Activated naive CD4-positive, alpha-beta T cell treated with anti-CD3 and anti-CD28 coated beads for 36 hours (primary cell): ENCODE data around the gene TMED6. TPM values are rescaled to one million over a fixed set of nuclear protein-coding genes. Genes with fewer than 3 reads are reported as not detected.
"Not testable (repeated sequence)": the region's sequence is repeated elsewhere in the genome, so short reads cannot be mapped to it uniquely, and the experiment has no call there.

Experiments
- CTCF ChIA-PET: fragments of 350-600 bp; sonication (Branson Sonifier 250); formaldehyde crosslinking; loops from one replicate; lab custom pipeline; 2021; ENCODE audit warnings: antibody characterized with exemption; lab: Charles Lee
- DNase-seq: peaks from one replicate; pipeline ENCODE4 v3.0.0-alpha.2; 2020
- H3K27ac Mint-ChIP-seq: one replicate; pipeline ENCODE4 v1.8.0; 2021; ENCODE audit warnings: mild to moderate bottlenecking, mixed read lengths
- H3K27me3 Mint-ChIP-seq: one replicate; pipeline ENCODE4 v1.8.0; 2021; ENCODE audit warnings: low read depth, mixed read lengths
- H3K36me3 Mint-ChIP-seq: one replicate; pipeline ENCODE4 v1.8.0; 2021; ENCODE audit warnings: low read depth, mixed read lengths
- H3K4me1 Mint-ChIP-seq: one replicate; pipeline ENCODE4 v1.8.0; 2021; ENCODE audit warnings: low read depth, mixed read lengths
- H3K4me3 Mint-ChIP-seq: one replicate; pipeline ENCODE4 v1.8.0; 2021; ENCODE audit warnings: mild to moderate bottlenecking, moderate library complexity, mixed read lengths
- H3K9me3 Mint-ChIP-seq: one replicate; pipeline ENCODE4 v1.8.0; 2021; ENCODE audit warnings: mixed read lengths
- intact Hi-C: fragments of 100-400 bp; cut with micrococcal nuclease; formaldehyde crosslinking; loops from one replicate; pipeline ENCODE4 v1.15.1; 2023
- total RNA-seq, 2 experiments: library from RNA; stranded (reverse); gene quantifications; one replicate each; pipeline ENCODE4 v1.2.3, GENCODE V29; 2021

The TMED6 gene
- total RNA-seq, 2 experiments from 2014 or later: 0.86 to 0.88 TPM

DNA sequence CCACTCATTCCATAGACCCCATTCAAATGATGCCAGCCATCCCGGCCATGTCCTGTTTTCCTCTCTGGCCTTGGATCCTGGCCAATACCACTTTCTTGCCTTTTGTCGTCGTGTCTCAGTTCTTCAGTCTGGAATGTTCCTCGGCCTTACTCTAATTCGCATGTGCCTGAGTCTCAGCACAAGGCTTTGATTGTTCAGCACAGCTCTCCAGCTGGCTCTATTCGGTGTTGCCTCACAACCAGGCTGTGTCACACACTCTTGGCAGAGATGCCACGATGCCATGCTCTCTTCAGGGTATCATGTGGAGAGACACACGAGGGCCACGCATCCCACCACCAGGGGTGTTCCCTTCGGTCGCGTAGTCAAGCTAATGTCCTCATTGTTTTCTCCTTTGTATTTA, 42.3 kb downstream of the TMED6 start:
- H3K27ac Mint-ChIP-seq: no peak overlapping the region
- no peaks in the 10 kb centered on the region for H3K27me3 Mint-ChIP-seq
- intact Hi-C loops: no loop called here
- peaks cover 4% of the 10 kb centered on the region for H3K36me3 Mint-ChIP-seq
- peaks cover 26% of the 10 kb centered on the region for H3K4me1 Mint-ChIP-seq
- no peak overlapping the region for H3K4me3 Mint-ChIP-seq
- CTCF ChIA-PET: interaction anchor here (0.9 kb wide), 1 partner anchor 9 kb away, joined by 3 read pairs; no protein-coding TSS in a partner anchor
- H3K9me3 Mint-ChIP-seq: no peaks in the 10 kb centered on the region
- DNase-seq: no peak

DNA sequence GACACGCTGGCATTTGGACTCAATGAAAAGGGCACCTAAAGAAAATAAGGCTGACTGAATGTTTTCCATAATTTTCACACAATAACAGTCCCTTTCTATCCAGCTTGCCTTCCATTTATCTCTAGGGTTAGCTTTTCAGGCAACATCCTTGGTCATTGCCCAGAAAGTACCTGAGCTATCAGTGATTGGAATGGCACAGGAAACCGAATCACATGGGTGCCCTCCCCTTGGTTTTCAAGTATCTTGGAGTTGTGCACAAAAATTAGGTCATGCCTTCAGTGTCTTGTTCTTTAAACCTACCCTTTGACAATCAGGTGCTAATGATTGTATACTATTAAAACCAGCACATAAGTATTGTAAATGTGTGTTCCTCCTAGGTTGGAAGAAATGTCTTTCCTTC, 43.7 kb downstream of the TMED6 start:
- Mint-ChIP-seq H3K27ac (no peak overlapping the region), H3K9me3 (no peaks in the 10 kb centered on the region), H3K27me3 (no peaks in the 10 kb centered on the region), H3K36me3 (no peaks in the 10 kb centered on the region), H3K4me1 (peaks cover 13% of the 10 kb centered on the region), H3K4me3 (no peak overlapping the region)
- intact Hi-C loops: no loop called here
- CTCF ChIA-PET: interaction anchor here (0.6 kb wide), 1 partner anchor 184 kb away, joined by 3 read pairs; no protein-coding TSS in a partner anchor
- DNase-seq: no peak

DNA sequence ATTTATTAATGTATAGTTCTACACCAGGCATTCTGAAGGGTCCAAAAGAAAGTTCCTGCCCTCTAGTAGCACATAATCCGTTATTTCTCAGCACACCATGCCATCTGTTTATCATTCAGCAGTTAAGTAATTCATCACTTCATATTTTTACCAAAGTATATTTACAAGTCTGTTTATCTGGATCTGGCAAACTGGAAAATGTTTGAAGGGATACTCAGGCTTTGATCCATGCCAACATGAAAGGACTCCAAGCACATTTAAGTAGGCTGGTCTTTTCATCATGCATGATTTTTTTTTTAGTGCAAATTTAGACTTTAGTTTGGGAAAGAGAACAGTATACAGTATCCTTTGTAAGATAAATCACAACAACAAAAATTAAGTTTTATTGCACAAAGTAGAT, 44.5 kb downstream of the TMED6 start:
- intact Hi-C loops: no loop called here
- Mint-ChIP-seq H3K9me3 (no peaks in the 10 kb centered on the region), H3K4me1 (peaks cover 11% of the 10 kb centered on the region), H3K36me3 (no peaks in the 10 kb centered on the region), H3K27me3 (no peaks in the 10 kb centered on the region), H3K4me3 (no peak overlapping the region), H3K27ac (no peak overlapping the region)
- CTCF ChIA-PET: interaction anchor here (0.6 kb wide), 2 partner anchors 44 to 184 kb away, joined by 3 to 8 read pairs; no protein-coding TSS in a partner anchor
- no peak for DNase-seq

DNA sequence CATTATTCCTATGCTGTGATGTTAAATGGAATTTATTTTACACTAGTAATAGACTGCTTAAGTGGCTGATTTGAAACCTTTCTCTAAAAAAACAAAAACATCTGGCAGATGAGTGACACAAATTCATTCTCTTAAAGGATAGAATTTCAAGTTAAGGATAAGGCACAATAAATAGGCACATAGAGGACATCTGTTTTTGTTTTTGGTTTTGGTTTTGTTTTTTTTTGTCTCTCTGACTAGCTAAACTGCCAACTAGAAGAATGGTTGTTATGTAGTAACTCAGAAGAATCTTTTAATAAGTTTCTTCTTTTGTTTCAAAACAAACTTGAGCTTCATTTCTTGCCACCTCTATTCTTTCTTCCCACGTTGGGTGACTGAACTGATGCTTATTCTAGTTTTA, 45.6 kb downstream of the TMED6 start:
- intact Hi-C loops: no loop called here
- H3K9me3 Mint-ChIP-seq: no peaks in the 10 kb centered on the region
- DNase-seq: no peak
- no peak overlapping the region for H3K27ac Mint-ChIP-seq
- peaks cover 8% of the 10 kb centered on the region for H3K4me1 Mint-ChIP-seq
- no peaks in the 10 kb centered on the region for H3K27me3 Mint-ChIP-seq
- no peaks in the 10 kb centered on the region for H3K36me3 Mint-ChIP-seq
- CTCF ChIA-PET: interaction anchor here (0.7 kb wide), 1 partner anchor 620 kb away, joined by 5 read pairs; no protein-coding TSS in a partner anchor
- H3K4me3 Mint-ChIP-seq: no peak overlapping the region

DNA sequence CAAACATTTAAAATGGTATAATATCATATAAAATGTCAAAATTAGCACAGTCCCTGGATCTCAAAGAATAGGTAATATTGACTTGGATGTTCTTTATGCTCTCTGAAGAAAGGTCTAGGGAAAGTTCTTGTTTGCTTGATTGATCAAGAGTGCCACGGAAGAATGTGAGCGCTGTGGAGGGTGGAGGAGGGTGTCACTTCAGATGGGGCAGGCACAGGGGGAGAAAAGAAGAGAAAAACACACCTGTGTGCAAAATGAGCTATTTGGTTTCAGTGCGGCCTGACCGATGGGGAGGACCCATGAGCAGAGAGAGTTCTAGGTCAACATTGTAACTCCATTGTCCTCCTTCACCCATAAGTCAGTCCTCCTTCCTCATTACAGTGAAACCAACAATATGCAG, 49.3 kb downstream of the TMED6 start:
- no peaks in the 10 kb centered on the region for H3K9me3 Mint-ChIP-seq
- H3K4me1 Mint-ChIP-seq: no peaks in the 10 kb centered on the region
- DNase-seq: no peak
- CTCF ChIA-PET: interaction anchor here (0.6 kb wide), 1 partner anchor 26 kb away, joined by 3 read pairs; no protein-coding TSS in a partner anchor
- intact Hi-C loops: no loop called here
- no peak overlapping the region for H3K4me3 Mint-ChIP-seq
- H3K27me3 Mint-ChIP-seq: no peaks in the 10 kb centered on the region
- no peak overlapping the region for H3K27ac Mint-ChIP-seq
- no peaks in the 10 kb centered on the region for H3K36me3 Mint-ChIP-seq

DNA sequence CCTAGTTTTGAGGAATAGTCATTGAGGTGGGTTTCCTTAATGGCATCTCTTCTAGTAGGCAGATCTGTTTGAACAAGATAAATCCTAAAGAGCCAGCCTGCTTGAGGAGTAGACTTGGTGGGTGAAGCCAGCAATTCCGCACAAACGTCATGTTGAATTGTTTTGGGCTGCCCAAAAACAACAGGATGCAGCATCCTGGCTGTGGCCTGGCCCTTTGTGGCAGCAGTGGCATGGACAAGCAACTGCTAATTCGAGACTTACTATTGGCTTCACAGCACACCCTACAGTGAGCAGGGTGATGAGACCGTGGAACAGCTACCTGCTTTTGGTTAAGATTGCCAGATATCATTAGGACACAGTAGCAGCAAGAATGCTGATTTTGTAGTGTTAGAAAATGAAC, 49.7 kb downstream of the TMED6 start:
- Mint-ChIP-seq H3K4me1 (no peaks in the 10 kb centered on the region), H3K27ac (no peak overlapping the region), H3K4me3 (no peak overlapping the region), H3K36me3 (no peaks in the 10 kb centered on the region), H3K9me3 (no peaks in the 10 kb centered on the region), H3K27me3 (no peaks in the 10 kb centered on the region)
- CTCF ChIA-PET: interaction anchor here (0.6 to 0.7 kb wide), 2 partner anchors 17 to 26 kb away, joined by 3 to 4 read pairs; no protein-coding TSS in a partner anchor
- intact Hi-C loops: no loop called here
- no peak for DNase-seq

DNA sequence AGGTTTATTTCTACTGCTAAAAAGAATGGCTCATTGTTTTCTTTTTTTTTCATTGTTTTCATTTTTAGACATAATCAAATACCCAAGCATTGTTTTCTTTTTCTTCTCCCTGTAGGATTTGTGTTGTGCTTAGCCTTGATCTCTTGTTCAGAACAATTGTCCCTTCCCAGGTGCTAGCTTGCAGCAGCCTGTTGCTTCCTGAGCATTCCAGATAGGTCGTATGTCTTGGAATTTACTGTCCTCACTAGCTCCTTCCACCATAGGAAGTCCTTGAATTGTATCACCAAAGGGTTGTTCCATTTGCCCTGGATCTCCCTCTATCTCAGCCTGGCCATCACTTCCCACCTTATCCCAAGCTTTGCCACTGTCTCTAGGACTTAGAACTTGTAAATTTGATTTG, 50.4 kb downstream of the TMED6 start:
- Mint-ChIP-seq H3K4me1 (no peaks in the 10 kb centered on the region), H3K9me3 (no peaks in the 10 kb centered on the region), H3K27ac (no peak overlapping the region), H3K36me3 (no peaks in the 10 kb centered on the region), H3K4me3 (no peak overlapping the region), H3K27me3 (no peaks in the 10 kb centered on the region)
- no peak for DNase-seq
- CTCF ChIA-PET: interaction anchor here (0.7 kb wide), 1 partner anchor 16 kb away, joined by 4 read pairs; no protein-coding TSS in a partner anchor
- intact Hi-C loops: no loop called here

DNA sequence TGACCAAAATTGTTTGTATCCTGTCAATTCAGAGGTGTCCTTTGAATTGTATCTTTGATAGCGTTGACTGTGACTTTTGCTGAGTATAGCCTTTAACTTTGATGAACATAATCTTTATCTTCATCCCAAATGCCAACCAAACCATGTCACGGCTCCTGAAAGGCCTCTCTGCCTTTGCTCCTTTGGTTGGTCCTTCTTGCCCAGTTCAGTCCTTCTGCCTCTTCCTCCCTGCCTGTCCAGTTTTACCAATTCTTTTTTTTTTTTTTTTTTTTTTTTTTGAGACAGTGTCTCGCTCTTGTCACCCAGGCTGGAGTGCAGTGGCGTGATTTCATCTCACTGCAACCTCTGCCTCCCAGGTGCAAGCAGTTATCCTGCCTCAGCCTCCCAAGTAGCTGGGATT, 53.3 kb downstream of the TMED6 start:
- Mint-ChIP-seq H3K27ac (no peak overlapping the region), H3K9me3 (no peaks in the 10 kb centered on the region), H3K27me3 (no peaks in the 10 kb centered on the region), H3K4me1 (peaks cover 4% of the 10 kb centered on the region), H3K36me3 (no peaks in the 10 kb centered on the region), H3K4me3 (no peak overlapping the region)
- intact Hi-C loops: no loop called here
- DNase-seq: no peak
- CTCF ChIA-PET: no interaction called here

DNA sequence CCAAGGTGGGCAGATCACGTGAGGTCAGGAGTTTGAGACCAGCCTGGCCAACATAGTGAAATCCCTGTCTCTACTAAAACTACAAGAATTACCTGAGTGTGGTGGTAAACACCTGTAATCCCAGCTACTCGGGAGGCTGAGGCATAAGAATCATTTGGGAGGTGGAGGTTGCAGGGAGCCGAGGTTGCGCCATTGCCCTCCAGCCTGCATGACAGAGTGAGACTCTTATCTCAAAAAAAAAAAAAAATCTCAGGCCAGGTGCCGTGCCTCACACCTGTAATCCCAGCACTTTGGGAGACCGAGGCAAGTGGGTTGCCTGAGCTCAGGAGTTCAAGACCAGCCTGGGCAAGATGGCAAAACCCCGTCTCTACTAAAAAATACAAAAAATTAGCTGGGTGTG, 54.8 kb downstream of the TMED6 start:
- H3K36me3 Mint-ChIP-seq, H3K4me3 Mint-ChIP-seq, H3K27me3 Mint-ChIP-seq, intact Hi-C loops, H3K27ac Mint-ChIP-seq, H3K4me1 Mint-ChIP-seq, H3K9me3 Mint-ChIP-seq, DNase-seq: not testable (repeated sequence)
- CTCF ChIA-PET: interaction anchor here (1.3 kb wide), 1 partner anchor 8 kb away, joined by 3 read pairs; no protein-coding TSS in a partner anchor

DNA sequence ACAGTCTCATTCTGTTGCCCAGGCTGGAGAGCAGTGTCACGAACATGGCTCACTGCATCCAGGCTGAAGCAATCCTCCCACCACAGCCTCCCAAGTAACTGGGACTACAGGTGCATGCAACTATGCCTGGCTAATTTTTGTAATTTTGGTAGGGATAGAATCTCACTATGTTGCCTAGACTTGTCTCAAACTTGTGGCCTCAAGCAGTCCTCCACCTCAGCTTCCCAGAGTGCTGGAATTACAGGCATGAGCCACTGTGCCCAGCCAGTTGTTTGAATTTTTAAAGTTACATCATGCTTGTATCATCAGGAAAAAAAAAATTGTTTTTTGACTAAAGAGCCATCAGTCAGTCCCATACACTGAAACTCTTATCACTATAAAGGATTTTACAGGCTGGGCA, 57.5 kb downstream of the TMED6 start:
- no peak overlapping the region for H3K4me3 Mint-ChIP-seq
- no peaks in the 10 kb centered on the region for H3K27me3 Mint-ChIP-seq
- no peaks in the 10 kb centered on the region for H3K9me3 Mint-ChIP-seq
- H3K4me1 Mint-ChIP-seq: peaks cover 4% of the 10 kb centered on the region
- intact Hi-C loops: no loop called here
- no peak overlapping the region for H3K27ac Mint-ChIP-seq
- CTCF ChIA-PET: no interaction called here
- no peak for DNase-seq
- H3K36me3 Mint-ChIP-seq: no peaks in the 10 kb centered on the region

DNA sequence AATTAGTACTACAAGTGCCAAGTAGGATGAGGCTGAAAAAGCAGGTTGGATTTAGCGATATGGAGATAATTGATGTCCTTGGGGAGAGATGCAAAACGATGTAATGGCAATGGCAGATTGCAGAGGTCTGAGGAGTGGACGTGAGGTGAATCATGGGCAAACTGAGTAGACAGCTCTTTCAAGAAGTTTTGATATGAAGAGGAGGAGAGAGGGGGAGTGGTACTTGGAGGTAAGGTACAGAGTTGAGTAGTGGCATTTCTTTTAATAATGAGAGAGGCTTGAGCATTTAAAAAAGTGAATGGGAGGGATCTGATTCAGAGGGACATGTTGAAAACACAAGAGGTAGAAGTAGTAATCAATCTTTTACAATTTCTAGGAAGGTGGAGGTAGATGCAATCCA, 58.2 kb downstream of the TMED6 start:
- Mint-ChIP-seq H3K27ac (no peak overlapping the region), H3K9me3 (no peaks in the 10 kb centered on the region), H3K36me3 (no peaks in the 10 kb centered on the region), H3K4me1 (peaks cover 4% of the 10 kb centered on the region), H3K4me3 (no peak overlapping the region), H3K27me3 (no peaks in the 10 kb centered on the region)
- CTCF ChIA-PET: no interaction called here
- intact Hi-C loops: no loop called here
- DNase-seq: no peak
